GM19328 (cell line): ENCODE data around the gene TMEM100.

Source experiments
- ATAC-seq: cut with Tn5 transposase; IDR thresholded peaks from one replicate; pipeline ENCODE4 v1.9.1; 2021; ENCODE audit warnings: mild to moderate bottlenecking, moderate library complexity; ENCODE audit not compliant: unreplicated experiment

The TMEM100 gene

DNA sequence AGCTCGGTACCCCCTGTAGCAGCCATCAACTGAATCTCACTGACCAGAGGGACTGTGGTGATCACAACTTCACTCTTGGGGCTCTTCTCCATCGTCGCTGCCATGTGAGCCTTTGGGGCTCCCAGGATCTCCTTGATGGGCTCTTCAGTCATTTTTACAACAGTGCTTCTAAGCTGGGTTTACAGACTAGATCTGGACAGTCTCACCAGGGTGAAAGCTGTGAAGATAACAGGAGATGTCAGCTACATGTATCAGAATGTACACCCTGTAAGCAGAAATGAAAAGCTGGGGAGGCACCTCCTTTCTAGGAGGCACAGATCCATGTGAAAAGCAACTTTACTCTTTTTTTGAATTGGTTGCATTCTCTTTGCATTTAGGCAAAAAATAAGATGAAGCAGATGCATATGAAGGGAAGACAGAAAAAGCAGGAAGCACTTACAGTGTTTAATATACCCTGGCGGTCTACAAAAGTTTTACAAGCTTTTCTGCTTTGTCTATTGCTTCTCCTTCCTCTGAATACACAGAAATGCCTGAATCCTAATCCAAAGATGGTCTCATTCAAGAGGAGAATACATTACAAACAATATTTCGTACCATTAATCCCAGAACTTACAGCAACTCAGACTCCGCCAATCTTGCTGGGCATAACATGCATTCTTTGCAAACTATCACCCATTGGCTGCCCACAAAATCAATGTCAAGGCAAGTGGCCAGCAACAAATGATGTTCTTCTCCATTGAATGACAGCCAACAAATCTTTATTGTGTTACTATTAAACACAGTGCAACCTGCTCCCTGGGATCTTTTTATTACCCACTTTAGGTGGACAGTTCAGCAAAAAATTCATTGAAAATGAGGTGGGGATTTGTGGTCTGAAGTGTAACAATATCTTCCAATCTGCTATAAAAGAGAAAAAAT lies 1.5 kb downstream of the TMEM100 start:
- ATAC-seq = no peak

DNA sequence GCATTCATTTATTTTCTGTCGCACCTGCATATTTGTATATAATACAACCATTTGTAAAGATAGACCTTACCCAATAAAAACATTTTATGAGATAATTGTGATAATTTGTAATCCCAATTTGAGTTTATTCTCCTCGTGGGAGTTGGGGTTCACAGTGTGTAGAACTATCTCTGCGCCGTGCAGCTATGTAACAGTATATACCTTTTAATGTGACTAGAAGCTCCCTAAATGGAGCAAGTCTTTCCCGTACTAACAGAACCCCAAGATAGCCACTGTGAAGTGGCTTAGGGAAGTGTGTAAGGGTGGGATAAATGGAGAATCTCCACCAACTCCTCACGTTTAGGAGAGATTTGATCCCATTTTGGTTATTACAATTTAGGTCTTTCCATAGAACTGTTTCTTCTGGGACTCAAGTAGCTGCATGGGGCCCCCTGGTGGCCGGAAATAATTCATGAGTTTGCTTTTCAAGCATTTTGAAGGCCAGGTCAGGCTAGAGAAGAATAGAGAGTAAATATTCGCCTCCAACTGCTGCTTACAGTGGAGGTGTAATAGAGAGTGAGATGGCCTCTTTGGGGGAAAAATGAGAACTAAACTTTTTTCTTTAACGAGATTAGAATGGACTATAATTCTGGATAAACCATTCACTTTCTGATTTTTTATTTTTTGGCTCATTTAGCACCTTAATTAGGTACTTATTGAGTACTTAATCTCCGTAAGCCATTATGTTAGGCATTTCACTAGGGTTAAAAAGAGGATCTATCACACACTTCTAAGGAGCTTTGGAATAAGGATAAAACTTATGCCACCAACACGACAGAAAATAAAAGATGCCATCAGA lies 4.5 kb downstream of the TMEM100 start:
- ATAC-seq = peak; percentile 61

DNA sequence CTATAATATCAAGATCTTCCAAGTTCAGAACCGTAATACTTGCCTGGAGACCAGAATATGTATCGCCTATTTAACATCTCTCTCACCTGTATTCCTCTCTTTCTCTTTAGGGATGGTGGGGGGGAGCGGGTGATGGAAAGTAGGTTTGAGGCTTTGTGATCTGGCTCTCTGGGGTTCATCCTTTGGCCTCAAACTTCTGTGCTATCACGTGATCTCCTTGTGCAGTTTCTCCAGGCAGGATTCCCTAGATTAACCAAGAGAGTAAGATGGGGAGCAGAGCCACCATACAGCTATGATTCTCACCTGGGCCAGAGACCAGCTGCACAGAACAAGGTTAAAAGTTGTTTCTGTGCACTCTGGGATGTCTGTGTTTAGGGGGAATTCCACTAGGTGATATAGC lies 5.2 kb downstream of the TMEM100 start:
- no peak for ATAC-seq

DNA sequence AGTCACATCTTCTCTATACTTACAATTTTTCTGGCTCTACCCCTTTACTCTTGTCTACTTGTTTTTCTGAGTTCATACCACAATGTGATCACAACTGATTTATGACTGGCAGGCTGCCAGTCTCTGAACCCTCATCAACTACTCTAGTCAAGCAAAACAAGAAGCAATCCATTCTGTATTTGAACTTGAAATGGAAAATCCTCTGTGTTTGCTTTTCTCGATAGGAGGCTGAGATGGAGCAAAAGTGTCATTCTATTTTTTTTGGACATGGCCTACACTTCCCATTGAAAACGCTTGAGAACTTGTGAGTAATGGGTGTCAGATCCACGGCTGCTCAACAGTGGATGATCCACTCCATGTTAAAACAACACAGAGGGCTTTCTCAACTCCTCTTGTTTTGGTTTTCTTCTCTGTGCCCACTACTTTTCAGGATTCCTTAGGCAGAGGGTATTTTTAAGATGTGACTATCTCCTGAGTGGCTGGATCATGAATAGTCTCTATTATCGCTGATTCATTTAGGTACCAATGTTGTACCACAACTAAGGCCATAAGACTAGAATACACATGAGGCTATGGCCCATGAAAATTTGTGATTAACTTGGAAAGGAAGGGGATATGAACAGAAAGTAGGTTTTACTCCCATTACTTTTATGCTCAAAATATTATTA lies 11.7 kb downstream of the TMEM100 start:
- no peak for ATAC-seq

DNA sequence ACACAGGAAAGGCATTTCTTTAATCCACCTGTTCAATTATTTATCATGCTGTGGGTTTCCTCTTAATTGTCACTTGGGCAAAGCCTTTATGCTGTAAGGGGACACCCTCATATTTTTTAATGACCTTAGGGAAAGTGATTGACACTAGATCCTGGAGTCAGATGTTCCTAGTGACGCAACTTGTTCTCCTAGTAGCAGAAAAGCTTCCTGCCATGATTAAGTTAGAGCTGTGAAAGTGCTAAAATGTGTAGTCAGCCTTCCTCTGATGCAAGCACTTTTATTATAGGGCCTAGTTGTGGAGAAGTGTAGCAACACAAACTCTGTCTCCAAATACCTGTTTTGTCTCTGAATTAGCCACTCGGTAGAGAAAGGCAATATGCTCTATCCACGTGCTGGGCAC lies 12.3 kb downstream of the TMEM100 start:
- no peak for ATAC-seq

DNA sequence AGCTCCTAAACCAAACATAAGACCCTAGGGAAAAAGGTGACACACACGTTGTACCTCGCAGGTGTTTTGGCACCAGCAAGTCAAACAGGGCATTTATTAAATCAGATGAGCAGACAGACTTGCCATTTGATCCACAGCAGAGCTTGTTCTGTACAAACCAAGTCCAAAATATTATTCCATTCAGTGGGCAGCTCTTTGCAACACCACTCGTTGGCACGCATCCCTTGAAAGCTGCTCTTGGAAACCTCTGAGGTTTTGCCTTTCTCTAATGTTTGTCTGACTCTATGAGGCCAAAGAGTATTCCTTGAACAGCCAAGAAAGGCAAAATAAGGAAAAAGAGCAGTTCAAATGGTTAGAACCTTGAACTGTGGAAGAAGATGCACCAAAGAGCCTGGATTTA lies 12.7 kb downstream of the TMEM100 start:
- ATAC-seq = no peak

DNA sequence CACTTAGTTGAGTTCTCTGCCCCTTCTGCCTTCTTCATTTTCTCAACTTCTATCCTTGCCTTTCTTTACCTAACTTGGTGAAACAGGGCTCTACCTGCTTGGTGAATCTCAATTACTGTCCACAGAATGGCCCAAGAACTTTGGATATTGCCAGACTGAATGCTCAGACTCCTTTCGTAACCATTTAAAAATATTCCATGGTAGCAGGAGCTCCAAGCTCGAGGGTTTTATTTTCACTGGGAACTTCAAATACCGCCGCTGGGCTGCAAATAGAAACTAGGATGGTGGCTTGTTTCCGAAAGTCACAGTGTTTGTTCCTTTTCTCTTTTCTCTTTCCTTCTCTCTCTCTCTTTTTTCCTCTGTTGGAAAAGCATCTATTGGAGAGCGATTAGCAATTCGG lies 13.2 kb downstream of the TMEM100 start:
- no peak for ATAC-seq

DNA sequence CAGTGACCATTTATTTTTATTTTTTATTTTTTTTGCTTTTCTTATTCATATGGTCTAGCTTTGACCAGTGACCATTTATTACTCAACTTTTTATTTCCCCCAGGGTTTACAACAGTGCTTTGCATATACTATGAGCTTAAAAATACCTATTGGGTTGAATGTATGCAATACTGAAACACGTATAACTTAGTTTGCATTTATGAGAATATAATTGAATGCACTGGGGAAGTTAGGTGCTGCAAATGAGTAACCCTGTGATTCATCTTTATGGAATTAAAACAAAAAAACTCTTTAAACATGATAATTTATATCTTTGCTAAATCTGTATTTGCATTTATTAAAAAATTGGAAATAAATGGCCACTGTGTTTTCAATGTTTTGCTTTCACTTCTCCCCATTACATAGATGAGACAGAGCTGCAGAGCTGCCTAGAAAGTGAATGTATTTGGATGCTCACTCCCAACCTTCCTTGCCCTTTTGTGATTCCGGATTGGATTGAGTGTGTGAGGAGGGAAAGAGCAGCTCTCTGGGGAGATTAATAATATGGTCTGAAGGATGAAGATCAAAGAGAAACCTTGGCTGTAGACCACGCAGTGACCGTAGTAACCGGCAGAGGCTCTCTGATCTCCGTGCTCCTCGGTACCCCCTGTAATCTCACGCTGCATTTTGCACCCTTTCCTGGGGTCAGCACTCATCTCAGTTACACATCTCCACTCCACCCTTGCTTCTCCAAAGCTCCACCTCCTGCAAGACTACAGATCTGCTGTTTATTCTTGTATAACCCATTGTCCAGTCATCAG lies 14.3 kb downstream of the TMEM100 start:
- no peak for ATAC-seq

DNA sequence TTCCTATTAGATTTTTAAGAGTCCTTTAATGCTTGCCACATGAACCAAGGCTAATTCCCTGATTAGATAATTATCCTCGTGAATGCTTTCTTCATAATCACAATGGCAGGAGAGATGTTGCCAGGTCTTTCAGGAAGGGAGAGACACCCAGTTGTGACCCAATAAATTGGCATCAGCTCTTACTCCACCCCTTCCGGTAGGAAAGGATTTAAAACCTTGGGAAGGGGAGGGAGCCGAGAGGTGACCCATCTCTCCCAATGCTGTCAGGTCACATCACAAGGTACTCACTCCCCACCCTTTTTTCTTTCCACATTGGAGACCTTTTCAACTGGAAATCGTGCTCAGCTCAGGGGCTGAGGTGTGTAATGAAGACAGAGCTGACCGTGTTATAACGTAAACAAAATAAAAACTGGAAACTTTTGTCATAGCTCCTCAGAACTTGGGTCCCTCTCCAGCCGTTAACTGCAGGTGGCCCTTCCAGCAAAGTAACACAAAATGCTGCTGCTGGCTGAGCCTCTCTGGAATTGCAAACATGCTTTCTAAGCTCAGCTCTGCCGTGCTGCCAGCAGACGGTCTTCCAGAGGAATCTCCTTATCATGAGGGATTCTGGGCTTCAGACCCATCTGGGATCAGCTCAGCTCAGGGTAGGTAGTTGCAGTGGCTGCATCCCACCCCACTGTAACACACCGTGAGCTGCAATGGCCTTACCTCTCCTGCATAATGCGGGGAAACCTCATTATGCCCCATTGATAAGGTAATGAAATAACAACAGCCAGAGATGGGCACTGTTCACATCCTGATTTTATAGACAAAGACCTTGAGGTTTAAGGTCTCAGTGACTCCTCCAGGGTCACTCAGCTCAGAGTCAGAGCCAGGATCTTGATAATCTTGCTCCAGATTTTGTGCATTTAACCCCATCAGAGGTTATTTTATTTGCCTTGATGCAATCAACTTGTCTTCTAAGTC lies 15.6 kb downstream of the TMEM100 start:
- no peak for ATAC-seq

DNA sequence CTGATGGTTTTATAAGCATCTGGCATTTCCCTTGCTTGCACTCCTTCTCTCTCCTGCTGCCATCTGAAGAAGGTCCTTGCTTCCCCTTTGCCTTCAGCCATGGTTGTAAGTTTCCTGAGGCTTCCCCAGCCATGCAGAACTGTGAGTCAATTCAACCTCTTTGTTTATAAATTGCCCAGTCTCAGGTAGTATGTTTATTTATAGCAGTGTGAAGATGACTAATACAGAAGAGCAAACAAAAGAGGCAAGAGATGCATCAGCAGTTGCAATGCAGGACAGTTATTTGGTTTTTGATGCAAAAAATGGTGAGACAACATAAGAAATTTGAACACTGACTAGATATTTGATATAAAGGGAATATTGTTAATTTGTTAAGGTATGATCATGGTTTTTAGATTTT lies 16.8 kb downstream of the TMEM100 start:
- ATAC-seq = no peak

DNA sequence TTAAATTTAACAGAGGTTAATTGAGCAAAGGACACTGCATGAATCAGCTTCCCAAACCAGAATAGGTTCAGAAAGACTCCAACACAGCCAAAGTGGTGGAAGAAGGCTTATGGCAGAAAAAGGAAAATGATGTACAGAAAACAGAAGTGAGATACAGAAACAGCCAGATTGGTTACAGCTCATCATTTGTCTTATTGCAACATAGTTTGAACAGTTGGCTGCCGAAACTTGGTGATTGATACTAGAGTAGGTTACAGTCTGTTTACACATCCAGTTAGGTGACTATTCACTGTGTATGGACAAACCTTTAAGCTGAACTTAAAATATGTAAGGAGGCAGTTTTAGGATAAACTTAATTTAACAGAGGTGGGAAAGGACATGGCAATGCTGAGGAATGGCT lies 18.3 kb downstream of the TMEM100 start:
- ATAC-seq = no peak

DNA sequence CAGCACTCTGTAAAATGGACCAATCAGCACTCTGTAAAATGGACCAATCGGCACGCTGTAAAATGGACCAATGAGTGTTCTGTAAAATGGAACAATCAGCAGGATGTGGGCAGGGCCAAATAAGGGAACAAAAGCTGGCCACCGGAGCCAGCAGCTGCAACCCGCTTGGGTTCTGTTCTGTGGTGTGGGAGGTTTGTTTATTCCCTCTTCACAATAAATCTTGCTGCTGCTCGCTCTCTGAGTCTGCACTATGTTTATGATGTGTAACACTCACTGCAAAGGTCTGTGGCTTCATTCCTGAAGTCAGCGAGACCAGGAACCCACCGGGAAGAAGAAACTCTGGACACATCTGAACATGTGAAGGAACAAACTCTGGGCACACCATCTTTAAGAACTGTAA lies 20.5 kb downstream of the TMEM100 start:
- ATAC-seq = no peak

DNA sequence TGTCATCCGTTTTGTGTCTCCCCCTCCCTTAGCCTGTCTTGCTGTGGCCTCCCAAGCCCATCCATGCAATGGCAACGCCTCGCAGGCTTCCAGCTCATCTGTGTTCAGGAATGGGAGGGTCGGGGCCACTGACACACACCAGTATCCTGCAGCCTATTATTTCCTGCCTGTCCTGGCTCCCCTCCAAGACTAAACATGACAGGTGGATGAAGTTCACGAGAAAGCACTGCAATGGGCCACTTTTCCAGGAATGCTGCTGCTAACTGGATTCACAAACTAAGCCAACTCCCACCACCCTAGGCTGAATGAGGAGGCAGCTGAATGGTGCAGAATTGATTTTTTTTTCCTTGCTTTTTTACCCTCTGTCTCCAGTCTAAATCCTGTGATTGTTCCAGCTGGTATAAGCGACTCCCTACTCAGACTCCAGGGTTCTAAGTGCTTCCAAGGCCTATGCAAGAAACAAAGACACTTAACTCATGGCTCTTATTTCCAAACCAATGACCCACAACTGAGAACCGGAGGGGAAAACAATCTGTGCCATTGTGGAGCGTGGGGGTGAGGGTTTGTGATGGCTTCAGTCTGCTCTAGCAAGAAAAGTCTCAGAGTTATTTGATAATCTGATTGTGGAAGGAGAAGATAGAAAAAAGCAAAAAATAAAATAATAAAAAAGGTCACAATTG lies 23.3 kb downstream of the TMEM100 start:
- ATAC-seq = no peak

DNA sequence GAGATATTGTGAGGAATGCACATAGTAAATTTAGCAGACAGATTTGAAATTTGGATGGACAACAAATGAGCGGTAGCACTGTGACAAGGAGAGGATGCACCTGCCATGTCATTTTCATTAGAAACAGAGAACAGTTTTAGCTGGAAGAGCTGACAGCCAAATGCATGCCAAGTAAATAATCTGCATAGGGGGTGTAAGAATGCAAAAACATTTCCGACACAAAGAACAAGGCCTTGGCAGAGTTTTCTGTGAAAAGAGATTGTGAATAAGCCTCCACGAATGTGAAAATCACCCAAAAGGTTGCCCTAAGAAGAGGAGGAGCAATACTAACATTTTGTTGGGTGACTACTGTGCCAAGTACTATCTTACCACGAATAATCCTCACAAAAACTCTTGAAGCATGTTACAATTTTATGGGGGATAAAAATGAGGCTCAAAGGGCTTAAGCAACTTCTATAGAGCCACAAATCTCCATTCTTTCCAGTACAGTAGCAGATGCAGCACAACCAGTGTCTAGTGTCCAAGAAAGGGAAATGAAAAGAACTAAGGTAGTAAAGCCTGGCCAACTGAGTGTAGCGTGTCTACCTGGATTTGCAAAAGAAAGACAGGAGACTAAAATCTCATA lies 28.3 kb downstream of the TMEM100 start:
- no peak for ATAC-seq

DNA sequence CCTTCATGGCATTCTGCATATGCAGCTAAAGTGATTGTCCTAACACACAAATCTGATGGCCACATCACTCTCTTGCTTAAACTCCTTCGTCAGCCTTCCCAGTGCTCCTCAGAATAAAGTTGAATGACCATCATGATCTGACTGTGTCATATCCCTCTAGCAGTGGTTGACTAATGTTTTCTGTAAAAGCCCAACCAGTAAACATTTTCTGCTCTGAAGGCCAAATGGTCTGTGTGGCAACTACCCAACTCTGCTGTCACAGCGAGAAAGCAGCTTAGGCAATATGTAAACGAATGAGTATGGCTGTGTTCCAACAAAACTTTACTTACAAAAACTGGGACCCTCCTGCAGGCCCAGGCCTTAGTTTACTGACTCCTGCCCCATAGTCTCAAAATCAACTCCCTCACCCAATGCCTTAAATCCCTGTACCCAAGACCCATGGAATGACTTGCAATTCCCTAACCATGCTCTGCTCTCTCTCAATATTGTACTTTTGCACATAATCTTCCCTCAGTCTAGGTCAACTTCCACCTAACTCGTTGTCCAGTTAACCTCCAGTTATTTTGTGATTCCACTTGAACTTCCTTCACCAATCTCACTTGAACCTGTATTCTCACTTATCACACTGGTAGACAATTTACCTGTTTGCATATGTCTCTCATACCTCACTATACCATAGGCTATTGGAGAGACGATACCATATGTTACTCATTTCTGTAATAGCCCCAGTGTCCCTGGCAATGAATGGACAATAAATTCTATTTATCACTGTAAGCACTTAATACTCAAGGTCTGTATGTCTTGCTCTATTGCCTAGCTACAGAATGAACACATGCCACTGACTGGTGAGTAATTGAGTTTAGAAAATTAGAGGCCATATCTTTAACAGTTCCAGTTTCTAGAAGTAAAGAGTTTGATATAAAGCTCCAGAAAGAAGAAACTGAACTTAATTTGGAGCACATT lies 29.1 kb downstream of the TMEM100 start:
- no peak for ATAC-seq

DNA sequence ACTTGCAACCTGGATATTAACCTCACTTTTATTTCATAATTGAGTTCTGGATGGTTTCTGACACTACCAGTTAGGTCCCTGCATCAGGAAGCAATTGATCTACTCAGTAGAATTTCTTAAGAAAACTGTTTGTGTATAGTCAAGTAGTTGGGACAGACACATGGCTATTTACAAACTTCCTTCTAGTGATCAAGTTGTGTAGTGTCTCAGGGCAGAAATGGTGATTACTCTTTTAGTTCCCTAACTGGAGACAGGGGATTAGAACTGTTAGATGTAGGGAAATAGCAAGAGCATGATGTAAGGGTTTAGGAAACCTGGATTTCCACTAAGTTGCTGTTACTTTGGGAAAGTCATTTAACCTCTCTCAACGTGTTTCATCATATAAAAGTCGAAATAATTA lies 30.4 kb downstream of the TMEM100 start:
- no peak for ATAC-seq

DNA sequence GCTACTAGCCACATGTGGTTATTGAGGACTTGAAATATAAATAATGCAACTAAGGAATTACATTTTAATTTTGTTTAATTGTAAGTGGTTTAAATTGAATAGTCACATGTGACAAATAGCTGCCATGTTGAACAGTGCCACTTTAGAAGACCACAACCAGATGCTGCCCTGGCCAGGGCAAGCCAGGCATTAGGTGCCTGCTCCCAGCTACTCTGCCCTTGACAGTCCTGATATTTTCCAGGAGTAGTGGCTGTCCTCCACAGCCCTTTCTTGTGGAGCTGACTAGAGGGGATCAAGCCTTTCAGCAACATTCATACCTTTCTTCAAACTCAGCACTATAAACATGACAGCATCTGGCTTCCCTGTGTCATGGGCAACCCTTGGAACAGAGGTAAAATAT lies 31.0 kb downstream of the TMEM100 start:
- ATAC-seq = no peak
